ENCODE data around the gene BCAS1. TPM values are rescaled to one million over a fixed set of nuclear protein-coding genes. Genes with fewer than 3 reads are reported as not detected.
A peak's percentile ranks its signal among the peaks of the same experiment; 100 is the strongest.

Gene BCAS1
- total RNA-seq, 2 donors from 2014 or later: 2.1 TPM; not detected in 1

GRCh38 chr20:53986037-53986650 lies 84.2 kb downstream of the BCAS1 start:
- WGBS, 2 donors: 54 to 68% methylated on average over 4 of the region's 4 CpGs
- Histone ChIP-seq H3K9me3 (no peaks in the 10 kb centered on the region), H3K4me3 (no peak overlapping the region), H3K27ac (no peak overlapping the region), H3K36me3 (replicated peaks in 1 of 2; ENCODE audit: insufficient read depth in 1 of 2, low read depth in 2 of 2) (no peaks in the 10 kb centered on the region), H3K4me1 (no peaks in the 10 kb centered on the region), H3K27me3 (no peaks in the 10 kb centered on the region)
- TF ChIP-seq POLR2A (IDR thresholded peaks at IDR 0.05): no peak
- no peak for TF ChIP-seq CTCF (IDR thresholded peaks at IDR 0.05)
- no peak for DNase-seq
- ATAC-seq: no peak
- intact Hi-C loops (cut with DNase I): no loop called here

- Histone ChIP-seq H3K4me1 (no peaks in the 10 kb centered on the region), H3K4me3 (no peak overlapping the region), H3K27ac (no peak overlapping the region), H3K36me3 (replicated peaks in 1 of 2; ENCODE audit: insufficient read depth in 1 of 2, low read depth in 2 of 2) (no peaks in the 10 kb centered on the region), H3K9me3 (no peaks in the 10 kb centered on the region), H3K27me3 (no peaks in the 10 kb centered on the region)
- TF ChIP-seq POLR2A (IDR thresholded peaks at IDR 0.05) (no peak), CTCF (IDR thresholded peaks at IDR 0.05) (no peak)
- WGBS, 2 donors: 64 to 74% methylated on average over 8 of the region's 8 CpGs
- no peak for ATAC-seq
- DNase-seq: no peak
- intact Hi-C loops (cut with DNase I): no loop called here
Observed at GRCh38 chr20:53985150-53985518, 85.3 kb downstream of the BCAS1 start.

- DNase-seq: peak in 1 of 4 donors; percentile 4
Observed at GRCh38 chr20:53984356-53985149, 85.8 kb downstream of the BCAS1 start.

GRCh38 chr20:53983401-53983800 lies 87.0 kb downstream of the BCAS1 start:
- intact Hi-C loops (cut with DNase I): no loop called here
- no peaks in the 10 kb centered on the region for H3K9me3 ChIP-seq
- no peak for DNase-seq
- no peaks in the 10 kb centered on the region for H3K27me3 ChIP-seq
- no peak for ATAC-seq
- TF ChIP-seq CTCF (IDR thresholded peaks at IDR 0.05) (no peak), POLR2A (IDR thresholded peaks at IDR 0.05) (no peak)
- WGBS, 2 donors: 61 to 72% methylated on average over 3 of the region's 3 CpGs
- no peaks in the 10 kb centered on the region for H3K36me3 ChIP-seq (replicated peaks in 1 of 2; ENCODE audit: insufficient read depth in 1 of 2, low read depth in 2 of 2)
- H3K27ac ChIP-seq: no peak overlapping the region
- no peaks in the 10 kb centered on the region for H3K4me1 ChIP-seq
- H3K4me3 ChIP-seq: no peak overlapping the region

More at GRCh38 chr20:53984356-53985149, 85.8 kb downstream of the BCAS1 start:
- TF ChIP-seq POLR2A (IDR thresholded peaks at IDR 0.05) (no peak), CTCF (IDR thresholded peaks at IDR 0.05) (no peak)
- no peak overlapping the region for H3K27ac ChIP-seq
- no peak overlapping the region for H3K4me3 ChIP-seq
- WGBS, 2 donors: 51 to 79% methylated on average over 6 of the region's 6 CpGs
- H3K4me1 ChIP-seq: no peaks in the 10 kb centered on the region
- H3K27me3 ChIP-seq: no peaks in the 10 kb centered on the region
- no peaks in the 10 kb centered on the region for H3K36me3 ChIP-seq (replicated peaks in 1 of 2; ENCODE audit: insufficient read depth in 1 of 2, low read depth in 2 of 2)
- intact Hi-C loops (cut with DNase I): no loop called here
- ATAC-seq: no peak
- no peaks in the 10 kb centered on the region for H3K9me3 ChIP-seq

Data from body of pancreas (tissue), 4 donors.